ENCODE data around the gene TMA7B. TPM values are rescaled to one million over a fixed set of nuclear protein-coding genes. Genes with fewer than 3 reads are reported as not detected.

Gene TMA7B
- total RNA-seq, 1 donor from 2014 or later, result not detected

GRCh38 chr22:39923696-39924095 is 36.5 kb upstream of the TMA7B start:
- H3K27me3 ChIP-seq (ENCODE audit: control insufficient read depth, insufficient read depth, low read length), result peaks cover 7% of the 10 kb centered on the region
- TF ChIP-seq CTCF (IDR thresholded peaks at IDR 0.05; ENCODE audit: insufficient read depth, low read length, severe bottlenecking), result no peak
- DNase-seq (ENCODE audit: low read depth) (no peak), FAIRE-seq (no peak)
- H3K36me3 ChIP-seq (ENCODE audit: control insufficient read depth, insufficient read depth, low read length), result no peaks in the 10 kb centered on the region
- no peak overlapping the region for H3K4me3 ChIP-seq (ENCODE audit: low read depth, low read length)

- peaks cover 7% of the 10 kb centered on the region for H3K27me3 ChIP-seq (ENCODE audit: control insufficient read depth, insufficient read depth, low read length)
- no peak for TF ChIP-seq CTCF (IDR thresholded peaks at IDR 0.05; ENCODE audit: insufficient read depth, low read length, severe bottlenecking)
- DNase-seq (ENCODE audit: low read depth) (no peak), FAIRE-seq (no peak)
- no peaks in the 10 kb centered on the region for H3K36me3 ChIP-seq (ENCODE audit: control insufficient read depth, insufficient read depth, low read length)
- H3K4me3 ChIP-seq (ENCODE audit: low read depth, low read length), result no peak overlapping the region
Observed at GRCh38 chr22:39924286-39924685, 35.9 kb upstream of the TMA7B start.

GRCh38 chr22:39925273-39925672 is 34.9 kb upstream of the TMA7B start:
- no peak for FAIRE-seq
- H3K27me3 ChIP-seq (ENCODE audit: control insufficient read depth, insufficient read depth, low read length), result peaks cover 3% of the 10 kb centered on the region

GRCh38 chr22:39925909-39926679 is 34.1 kb upstream of the TMA7B start:
- DNase-seq (ENCODE audit: low read depth), result no peak
- no peak for FAIRE-seq
- no peak for TF ChIP-seq CTCF (IDR thresholded peaks at IDR 0.05; ENCODE audit: insufficient read depth, low read length, severe bottlenecking)
- peaks cover 3% of the 10 kb centered on the region for H3K27me3 ChIP-seq (ENCODE audit: control insufficient read depth, insufficient read depth, low read length)
- H3K4me3 ChIP-seq (ENCODE audit: low read depth, low read length), result no peak overlapping the region
- no peaks in the 10 kb centered on the region for H3K36me3 ChIP-seq (ENCODE audit: control insufficient read depth, insufficient read depth, low read length)

More at GRCh38 chr22:39925273-39925672, 34.9 kb upstream of the TMA7B start:
- no peak overlapping the region for H3K4me3 ChIP-seq (ENCODE audit: low read depth, low read length)
- DNase-seq (ENCODE audit: low read depth), result no peak
- H3K36me3 ChIP-seq (ENCODE audit: control insufficient read depth, insufficient read depth, low read length), result no peaks in the 10 kb centered on the region
- no peak for TF ChIP-seq CTCF (IDR thresholded peaks at IDR 0.05; ENCODE audit: insufficient read depth, low read length, severe bottlenecking)

- DNase-seq (ENCODE audit: low read depth), result no peak
- H3K4me3 ChIP-seq (ENCODE audit: low read depth, low read length), result no peak overlapping the region
- no peaks in the 10 kb centered on the region for H3K36me3 ChIP-seq (ENCODE audit: control insufficient read depth, insufficient read depth, low read length)
- no peak for TF ChIP-seq CTCF (IDR thresholded peaks at IDR 0.05; ENCODE audit: insufficient read depth, low read length, severe bottlenecking)
- peaks cover 3% of the 10 kb centered on the region for H3K27me3 ChIP-seq (ENCODE audit: control insufficient read depth, insufficient read depth, low read length)
- no peak for FAIRE-seq
Observed at GRCh38 chr22:39926753-39927152, 33.4 kb upstream of the TMA7B start.

- Histone ChIP-seq H3K27me3 (ENCODE audit: control insufficient read depth, insufficient read depth, low read length) (no peaks in the 10 kb centered on the region), H3K4me3 (ENCODE audit: low read depth, low read length) (no peak overlapping the region), H3K36me3 (ENCODE audit: control insufficient read depth, insufficient read depth, low read length) (no peaks in the 10 kb centered on the region)
- DNase-seq (ENCODE audit: low read depth) (no peak), FAIRE-seq (no peak)
- TF ChIP-seq CTCF (IDR thresholded peaks at IDR 0.05; ENCODE audit: insufficient read depth, low read length, severe bottlenecking), result no peak
Observed at GRCh38 chr22:39927544-39927943, 32.7 kb upstream of the TMA7B start.
